GM19324 (cell line): ENCODE data around the gene CMTM6.
"Not testable (repeated sequence)": the region's sequence is repeated elsewhere in the genome, so short reads cannot be mapped to it uniquely, and the experiment has no call there.

Experiments used
- ATAC-seq: cut with Tn5 transposase; IDR thresholded peaks from one replicate; pipeline ENCODE4 v1.9.1; 2021; ENCODE audit warnings: mild to moderate bottlenecking, moderate library complexity; ENCODE audit not compliant: unreplicated experiment, low FRiP score

The CMTM6 gene

GRCh38 chr3:32500880-32501782, 1.5 kb downstream of the CMTM6 start:
- no peak for ATAC-seq

- no peak for ATAC-seq
Measured at GRCh38 chr3:32500231-32500630, 2.4 kb downstream of the CMTM6 start.

GRCh38 chr3:32499585-32499984, 3.1 kb downstream of the CMTM6 start:
- no peak for ATAC-seq

- ATAC-seq, result no peak
Measured at GRCh38 chr3:32498992-32499391, 3.7 kb downstream of the CMTM6 start.

- ATAC-seq, result no peak
Measured at GRCh38 chr3:32498252-32498651, 4.4 kb downstream of the CMTM6 start.

- no peak for ATAC-seq
Measured at GRCh38 chr3:32495609-32496008, 7.0 kb downstream of the CMTM6 start.

- ATAC-seq, result no peak
Measured at GRCh38 chr3:32495085-32495484, 7.6 kb downstream of the CMTM6 start.

- no peak for ATAC-seq
Measured at GRCh38 chr3:32493437-32494414, 8.9 kb downstream of the CMTM6 start.

- no peak for ATAC-seq
Measured at GRCh38 chr3:32492684-32493436, 9.8 kb downstream of the CMTM6 start.

GRCh38 chr3:32488474-32489008, 14.1 kb downstream of the CMTM6 start:
- no peak for ATAC-seq

GRCh38 chr3:32487781-32488473, 14.7 kb downstream of the CMTM6 start:
- ATAC-seq, result no peak

- ATAC-seq, result no peak
Measured at GRCh38 chr3:32484436-32484835, 18.2 kb downstream of the CMTM6 start.

- ATAC-seq, result no peak
Measured at GRCh38 chr3:32483772-32484171, 18.9 kb downstream of the CMTM6 start.

GRCh38 chr3:32482693-32483092, 20.0 kb downstream of the CMTM6 start:
- no peak for ATAC-seq

GRCh38 chr3:32481791-32482631, 20.6 kb downstream of the CMTM6 start:
- no peak for ATAC-seq

- no peak for ATAC-seq
Measured at GRCh38 chr3:32480604-32481003, 22.0 kb downstream of the CMTM6 start.

- no peak for ATAC-seq
Measured at GRCh38 chr3:32474201-32474600, 28.5 kb downstream of the CMTM6 start.

- ATAC-seq, result not testable (repeated sequence)
Measured at GRCh38 chr3:32472151-32472550, 30.5 kb downstream of the CMTM6 start.

- no peak for ATAC-seq
Measured at GRCh38 chr3:32471246-32471645, 31.4 kb downstream of the CMTM6 start.
